H9 (cell line): ENCODE data around the gene FARS2. TPM values are rescaled to one million over a fixed set of nuclear protein-coding genes. Genes with fewer than 3 reads are reported as not detected.

ENCODE experiments used
- DNase-seq: peaks from one replicate; pipeline ENCODE4 v3.0.0-alpha.2; 2017
- H2AFZ ChIP-seq: one replicate; pipeline ENCODE4 v1.6.1; 2013; ENCODE audit warnings: mild to moderate bottlenecking, low read length, control low read depth, moderate library complexity
- H2AK5ac ChIP-seq: 2 replicates; pipeline ENCODE4 v1.6.1; 2013; ENCODE audit warnings: low read length, control low read depth, mixed read lengths; ENCODE audit not compliant: insufficient read length
- H2BK120ac ChIP-seq: one replicate; pipeline ENCODE4 v1.6.1; 2013; ENCODE audit warnings: low read depth, mild to moderate bottlenecking, low read length, control low read depth, inconsistent platforms; ENCODE audit not compliant: poor library complexity, severe bottlenecking
- H2BK12ac ChIP-seq: 2 replicates; pipeline ENCODE4 v1.6.1; 2013; ENCODE audit warnings: low read length, control low read depth, mixed read lengths, low read depth; ENCODE audit not compliant: insufficient read length
- H2BK15ac ChIP-seq: 2 replicates; pipeline ENCODE4 v1.6.1; 2013; ENCODE audit warnings: low read depth, low read length, control low read depth
- H2BK20ac ChIP-seq: one replicate; pipeline ENCODE4 v1.6.1; 2013; ENCODE audit warnings: low read depth, mild to moderate bottlenecking, low read length, control low read depth, inconsistent platforms; ENCODE audit not compliant: poor library complexity, severe bottlenecking
- H2BK5ac ChIP-seq: 2 replicates; pipeline ENCODE4 v1.6.1; 2013; ENCODE audit warnings: low read length, control low read depth, mixed read lengths; ENCODE audit not compliant: insufficient read length
- H3K14ac ChIP-seq: 2 replicates; pipeline ENCODE4 v1.6.1; 2013; ENCODE audit warnings: low read length, control low read depth; ENCODE audit not compliant: insufficient read depth
- H3K18ac ChIP-seq: 2 replicates; pipeline ENCODE4 v1.6.1; 2013; ENCODE audit warnings: low read depth, mild to moderate bottlenecking, mixed read lengths, low read length, control low read depth; ENCODE audit not compliant: insufficient read length
- H3K23ac ChIP-seq: 2 replicates; pipeline ENCODE4 v1.6.1; 2013; ENCODE audit warnings: low read length, control low read depth, mixed read lengths, low read depth; ENCODE audit not compliant: insufficient read length
- H3K23me2 ChIP-seq: 2 replicates; pipeline ENCODE4 v1.6.1; 2013; ENCODE audit warnings: low read depth, mild to moderate bottlenecking, mixed read lengths, low read length, control low read depth; ENCODE audit not compliant: insufficient read length, poor library complexity, severe bottlenecking
- H3K27ac ChIP-seq: 2 replicates; pipeline ENCODE4 v1.5.1; 2013; ENCODE audit warnings: low read length, control low read depth, mixed read lengths, low read depth; ENCODE audit not compliant: insufficient read length
- H3K27me3 ChIP-seq: 2 replicates; pipeline ENCODE4 v1.6.1; 2013; ENCODE audit warnings: low read length, control low read depth, inconsistent platforms; ENCODE audit not compliant: insufficient read depth
- H3K4ac ChIP-seq: 2 replicates; pipeline ENCODE4 v1.6.1; 2013; ENCODE audit warnings: low read depth, mild to moderate bottlenecking, control low read depth, inconsistent platforms, low read length, moderate library complexity
- H3K4me1 ChIP-seq: 2 replicates; pipeline ENCODE4 v1.6.1; 2013; ENCODE audit warnings: low read length, control low read depth, inconsistent platforms; ENCODE audit not compliant: insufficient read depth
- H3K4me2 ChIP-seq: 2 replicates; pipeline ENCODE4 v1.6.1; 2013; ENCODE audit warnings: low read length, control low read depth, mixed read lengths; ENCODE audit not compliant: insufficient read length, insufficient read depth
- H3K56ac ChIP-seq: 2 replicates; pipeline ENCODE4 v1.6.1; 2013; ENCODE audit warnings: low read depth, mild to moderate bottlenecking, mixed read lengths, low read length, control low read depth; ENCODE audit not compliant: insufficient read length
- H3K79me1 ChIP-seq: 2 replicates; pipeline ENCODE4 v1.6.1; 2013; ENCODE audit warnings: low read depth, mild to moderate bottlenecking, moderate library complexity, low read length, control low read depth, inconsistent platforms; ENCODE audit not compliant: insufficient read depth, poor library complexity, severe bottlenecking
- H3K79me2 ChIP-seq: 2 replicates; pipeline ENCODE4 v1.6.1; 2013; ENCODE audit warnings: low read length, control low read depth, inconsistent platforms; ENCODE audit not compliant: insufficient read depth
- H3K9ac ChIP-seq: 2 replicates; pipeline ENCODE4 v1.6.1; 2013; ENCODE audit warnings: low read length, control low read depth, mixed read lengths; ENCODE audit not compliant: insufficient read length; ENCODE audit errors: extremely low read depth
- H3K9me3 ChIP-seq: one replicate; pipeline ENCODE4 v1.6.1; 2013; ENCODE audit warnings: low read depth, low read length, inconsistent platforms; ENCODE audit not compliant: control insufficient read depth
- H3T11ph ChIP-seq: one replicate; pipeline ENCODE4 v1.6.1; 2013; ENCODE audit warnings: mild to moderate bottlenecking, low read length, control low read depth, inconsistent platforms
- H4K20me1 ChIP-seq: one replicate; pipeline ENCODE4 v1.6.1; 2013; ENCODE audit not compliant: control insufficient read depth, insufficient read length, insufficient read depth
- H4K5ac ChIP-seq: 2 replicates; pipeline ENCODE4 v1.6.1; 2013; ENCODE audit warnings: low read depth, mild to moderate bottlenecking, mixed read lengths, low read length, control low read depth; ENCODE audit not compliant: insufficient read length
- H4K8ac ChIP-seq: replicated peaks from 2 replicates; pipeline ENCODE4 v1.6.1; 2013; ENCODE audit warnings: low read length, control low read depth, mixed read lengths, low read depth; ENCODE audit not compliant: insufficient read length
- H4K91ac ChIP-seq: 2 replicates; pipeline ENCODE4 v1.6.1; 2013; ENCODE audit warnings: low read depth, mild to moderate bottlenecking, moderate library complexity, mixed read lengths, low read length, control low read depth; ENCODE audit not compliant: insufficient read length
- H3K27ac Mint-ChIP-seq, 3 experiments: 2 replicates in 2 of 3; 3 replicates in 1 of 3; pipeline ENCODE4 v1.8.0; 2020 to 2021; ENCODE audit warnings: mixed read lengths in 3 of 3, mild to moderate bottlenecking in 1 of 3, moderate library complexity in 1 of 3
- H3K27me3 Mint-ChIP-seq: 2 replicates; pipeline ENCODE4 v1.8.0; 2021; ENCODE audit warnings: low read depth, mild to moderate bottlenecking, moderate library complexity, mixed read lengths
- H3K36me3 Mint-ChIP-seq, 3 experiments: 2 replicates in 2 of 3; 3 replicates in 1 of 3; pipeline ENCODE4 v1.8.0; 2020 to 2021; ENCODE audit warnings: low read depth in 3 of 3, mixed read lengths in 3 of 3; ENCODE audit not compliant: insufficient read depth in 1 of 3
- H3K4me1 Mint-ChIP-seq, 2 experiments: 2 replicates each; pipeline ENCODE4 v1.8.0; 2020; ENCODE audit warnings: mixed read lengths in 2 of 2
- H3K4me3 Mint-ChIP-seq, 2 experiments: 2 replicates in 1 of 2; 3 replicates in 1 of 2; pipeline ENCODE4 v1.8.0; 2020 to 2021; ENCODE audit warnings: mild to moderate bottlenecking in 2 of 2, mixed read lengths in 2 of 2, moderate library complexity in 1 of 2
- H3K9me3 Mint-ChIP-seq, 2 experiments: 2 replicates in 1 of 2; 3 replicates in 1 of 2; pipeline ENCODE4 v1.8.0; 2020; ENCODE audit warnings: mild to moderate bottlenecking in 2 of 2, mixed read lengths in 2 of 2, moderate library complexity in 1 of 2
- total RNA-seq: library from RNA; stranded (reverse); gene quantifications from 2 replicates; pipeline ENCODE4 v1.2.1, GENCODE V29; 2021
- TF ChIP-seq, protein P1 (sequence below): fragments of 200-600 bp; sonication (generic); conservative IDR thresholded peaks from 3 replicates; pipeline ENCODE4 v1.8.0; 2021; ENCODE audit warnings: antibody characterized with exemption, mild to moderate bottlenecking

FARS2 gene
- total RNA-seq, 1 experiment from 2014 or later = 8.5 TPM

DNA sequence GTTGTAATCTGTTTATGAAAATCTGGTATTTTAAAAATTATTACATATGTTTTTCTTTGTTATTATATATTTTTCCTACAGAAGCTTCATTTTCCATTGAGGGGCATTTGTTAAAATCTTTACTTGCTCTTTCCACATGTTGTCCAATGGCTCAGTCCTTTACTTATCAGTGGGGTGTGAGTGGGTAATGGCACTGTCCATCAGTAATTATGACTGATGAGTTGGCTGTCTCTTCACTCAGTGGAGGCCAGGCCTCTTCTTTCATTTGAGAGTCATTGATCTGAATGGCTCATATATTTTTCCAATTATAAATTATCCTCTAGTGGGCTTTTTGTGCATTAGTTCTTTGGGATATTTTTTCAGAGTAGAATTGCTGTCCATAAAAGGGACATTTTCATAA, 45.7 kb downstream of the FARS2 start:
- Histone ChIP-seq H3K27me3 (no peaks in the 10 kb centered on the region), H3K4me1 (0 out of 2 replicates have a peak, but pooled peaks cover 1% of the 10 kb centered on the region), H3K9me3 (no peaks in the 10 kb centered on the region), H2AFZ (no peak overlapping the region), H3K79me1 (no peaks in the 10 kb centered on the region), H3K56ac (no peak overlapping the region), H2BK20ac (no peak overlapping the region), H2BK15ac (no peak overlapping the region), H3K4ac (no peak overlapping the region), H2BK120ac (no peak overlapping the region), H3K79me2 (no peaks in the 10 kb centered on the region), H3K18ac (no peak overlapping the region), H4K91ac (no peak overlapping the region), H3K4me2 (no peak overlapping the region), H4K8ac (no peak overlapping the region), H2AK5ac (no peak overlapping the region), H3K9ac (no peak overlapping the region), H4K5ac (no peak overlapping the region), H3T11ph (no peak overlapping the region), H3K14ac (no peak overlapping the region), H3K23ac (no peak overlapping the region), H3K27ac (no peak overlapping the region), H2BK12ac (no peak overlapping the region), H4K20me1 (no peaks in the 10 kb centered on the region), H2BK5ac (no peak overlapping the region), H3K23me2 (no peaks in the 10 kb centered on the region)
- H3K4me1 Mint-ChIP-seq = peaks cover 9 to 20% of the 10 kb centered on the region in 2 experiments
- no peak for DNase-seq
- H3K27ac Mint-ChIP-seq = no peak overlapping the region
- no peak overlapping the region for H3K4me3 Mint-ChIP-seq
- no peaks in the 10 kb centered on the region for H3K36me3 Mint-ChIP-seq
- H3K9me3 Mint-ChIP-seq = no peaks in the 10 kb centered on the region
- TF ChIP-seq, protein P1, sequence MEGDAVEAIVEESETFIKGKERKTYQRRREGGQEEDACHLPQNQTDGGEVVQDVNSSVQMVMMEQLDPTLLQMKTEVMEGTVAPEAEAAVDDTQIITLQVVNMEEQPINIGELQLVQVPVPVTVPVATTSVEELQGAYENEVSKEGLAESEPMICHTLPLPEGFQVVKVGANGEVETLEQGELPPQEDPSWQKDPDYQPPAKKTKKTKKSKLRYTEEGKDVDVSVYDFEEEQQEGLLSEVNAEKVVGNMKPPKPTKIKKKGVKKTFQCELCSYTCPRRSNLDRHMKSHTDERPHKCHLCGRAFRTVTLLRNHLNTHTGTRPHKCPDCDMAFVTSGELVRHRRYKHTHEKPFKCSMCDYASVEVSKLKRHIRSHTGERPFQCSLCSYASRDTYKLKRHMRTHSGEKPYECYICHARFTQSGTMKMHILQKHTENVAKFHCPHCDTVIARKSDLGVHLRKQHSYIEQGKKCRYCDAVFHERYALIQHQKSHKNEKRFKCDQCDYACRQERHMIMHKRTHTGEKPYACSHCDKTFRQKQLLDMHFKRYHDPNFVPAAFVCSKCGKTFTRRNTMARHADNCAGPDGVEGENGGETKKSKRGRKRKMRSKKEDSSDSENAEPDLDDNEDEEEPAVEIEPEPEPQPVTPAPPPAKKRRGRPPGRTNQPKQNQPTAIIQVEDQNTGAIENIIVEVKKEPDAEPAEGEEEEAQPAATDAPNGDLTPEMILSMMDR = no peak
- H3K27me3 Mint-ChIP-seq = peaks cover 4% of the 10 kb centered on the region; the same call in 1 of the 2 replicates
